ENCODE data around the gene RASSF4. TPM values are rescaled to one million over a fixed set of nuclear protein-coding genes. Genes with fewer than 3 reads are reported as not detected.

Gene RASSF4
- polyA plus RNA-seq, 1 donor (not counting 4 experiments of a cell fraction or from before 2014, with no cell fraction given): 0.20 TPM

GRCh38 chr10:44937196-44938005 lies 22.2 kb upstream of the RASSF4 start:
- no peak overlapping the region for H3K9ac ChIP-seq (ENCODE audit: control insufficient read depth, extremely low read depth, insufficient read depth, low read length)
- no peak overlapping the region for H3K4me3 ChIP-seq (ENCODE audit: control insufficient read depth in 2 of 3, extremely low read depth in 1 of 3, insufficient read depth in 2 of 3, low read depth in 1 of 3, low read length in 3 of 3)
- H3K9me3 ChIP-seq (ENCODE audit: control insufficient read depth, low read depth, low read length): no peaks in the 10 kb centered on the region
- no peaks in the 10 kb centered on the region for H3K9me1 ChIP-seq (ENCODE audit: control insufficient read depth, extremely low read depth, insufficient read depth, low read length)
- no peaks in the 10 kb centered on the region for H4K20me1 ChIP-seq (ENCODE audit: control insufficient read depth, extremely low read depth, insufficient read depth, low read length)
- dilution Hi-C loops (cut with MboI; ENCODE audit: extremely low pct_ligation_motif_present, low sequenced_read_pairs): no loop called here
- H3K79me2 ChIP-seq (ENCODE audit: control insufficient read depth, insufficient read depth, low read length): no peaks in the 10 kb centered on the region
- no peaks in the 10 kb centered on the region for H3K36me3 ChIP-seq (ENCODE audit: control insufficient read depth in 2 of 2, extremely low read depth in 1 of 2, insufficient read depth in 2 of 2, low read length in 2 of 2)
- no peak for TF ChIP-seq EZH2 (IDR thresholded peaks at IDR 0.05; ENCODE audit: low read length)
- TF ChIP-seq CTCF (optimal IDR thresholded peaks at IDR 0.05 in 1 of 3, IDR thresholded peaks at IDR 0.05 in 1 of 3, conservative IDR thresholded peaks at IDR 0.05 in 1 of 3; ENCODE audit: extremely low read depth in 1 of 3, insufficient read depth in 2 of 3, low read length in 3 of 3): no peak
- no peak overlapping the region for H3K27ac ChIP-seq (ENCODE audit: control insufficient read depth, insufficient read depth, low read length)
- H3K4me2 ChIP-seq (ENCODE audit: control insufficient read depth, extremely low read depth, insufficient read depth, low read depth, low read length): no peak overlapping the region
- H2AFZ ChIP-seq (ENCODE audit: control insufficient read depth, low read length): no peak overlapping the region
- DNase-seq (ENCODE audit: low read depth, low spot score) (no peak), FAIRE-seq (no peak)
- peaks cover 11% of the 10 kb centered on the region for H3K4me1 ChIP-seq (ENCODE audit: control insufficient read depth, extremely low read depth, insufficient read depth, low read length)
- no peaks in the 10 kb centered on the region for H3K27me3 ChIP-seq (ENCODE audit: control insufficient read depth, extremely low read depth, insufficient read depth, low read length)

GRCh38 chr10:44938956-44939355 lies 20.6 kb upstream of the RASSF4 start:
- no peak overlapping the region for H3K4me3 ChIP-seq (ENCODE audit: control insufficient read depth in 2 of 3, extremely low read depth in 1 of 3, insufficient read depth in 2 of 3, low read depth in 1 of 3, low read length in 3 of 3)
- H2AFZ ChIP-seq (ENCODE audit: control insufficient read depth, low read length): no peak overlapping the region
- H3K4me2 ChIP-seq (ENCODE audit: control insufficient read depth, extremely low read depth, insufficient read depth, low read depth, low read length): no peak overlapping the region
- no peaks in the 10 kb centered on the region for H3K9me3 ChIP-seq (ENCODE audit: control insufficient read depth, low read depth, low read length)
- TF ChIP-seq CTCF (optimal IDR thresholded peaks at IDR 0.05 in 1 of 3, IDR thresholded peaks at IDR 0.05 in 1 of 3, conservative IDR thresholded peaks at IDR 0.05 in 1 of 3; ENCODE audit: extremely low read depth in 1 of 3, insufficient read depth in 2 of 3, low read length in 3 of 3) (no peak), EZH2 (IDR thresholded peaks at IDR 0.05; ENCODE audit: low read length) (no peak)
- H3K27ac ChIP-seq (ENCODE audit: control insufficient read depth, insufficient read depth, low read length): no peak overlapping the region
- H3K9me1 ChIP-seq (ENCODE audit: control insufficient read depth, extremely low read depth, insufficient read depth, low read length): no peaks in the 10 kb centered on the region
- H3K27me3 ChIP-seq (ENCODE audit: control insufficient read depth, extremely low read depth, insufficient read depth, low read length): no peaks in the 10 kb centered on the region
- DNase-seq (ENCODE audit: low read depth, low spot score) (no peak), FAIRE-seq (no peak)
- H3K36me3 ChIP-seq (ENCODE audit: control insufficient read depth in 2 of 2, extremely low read depth in 1 of 2, insufficient read depth in 2 of 2, low read length in 2 of 2): no peaks in the 10 kb centered on the region
- H3K9ac ChIP-seq (ENCODE audit: control insufficient read depth, extremely low read depth, insufficient read depth, low read length): no peak overlapping the region
- dilution Hi-C loops (cut with MboI; ENCODE audit: extremely low pct_ligation_motif_present, low sequenced_read_pairs): no loop called here
- H4K20me1 ChIP-seq (ENCODE audit: control insufficient read depth, extremely low read depth, insufficient read depth, low read length): no peaks in the 10 kb centered on the region
- no peaks in the 10 kb centered on the region for H3K79me2 ChIP-seq (ENCODE audit: control insufficient read depth, insufficient read depth, low read length)
- peaks cover 11% of the 10 kb centered on the region for H3K4me1 ChIP-seq (ENCODE audit: control insufficient read depth, extremely low read depth, insufficient read depth, low read length)
